ENCODE results near the gene CNIH3. TPM values are rescaled to one million over a fixed set of nuclear protein-coding genes. Genes with fewer than 3 reads are reported as not detected.

CNIH3 gene
- total RNA-seq, 1 experiment from 2014 or later, result 1.8 TPM

DNA sequence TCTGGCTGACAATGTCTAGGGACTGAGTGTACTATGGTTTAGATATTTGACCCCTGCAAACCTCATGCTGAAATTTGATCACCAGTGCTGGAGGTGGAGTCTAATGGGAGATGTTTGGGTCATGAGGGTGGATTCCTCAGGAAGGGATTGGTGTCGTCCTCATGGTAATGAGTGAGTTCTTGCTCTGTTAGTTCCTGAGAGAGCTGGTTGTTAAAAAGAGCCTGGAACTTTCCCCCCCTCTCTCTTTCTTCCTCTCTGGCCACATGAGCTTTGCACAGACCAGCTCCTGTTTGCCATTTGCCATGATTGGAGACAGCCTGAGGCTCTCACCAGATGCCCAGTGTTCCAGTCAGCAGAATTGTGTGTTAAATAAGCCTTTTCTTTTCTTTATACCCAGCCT is 36.6 kb upstream of the CNIH3 start:
- H3K27ac ChIP-seq (ENCODE audit: low read depth, low read length), result no peak overlapping the region
- no TSS peak for BruUV-seq (replicated peaks)
- peaks cover 3 to 5% of the 10 kb centered on the region in 2 experiments; a peak in 2 of 4 replicates for H3K4me1 ChIP-seq (ENCODE audit: control insufficient read depth in 1 of 2, insufficient read depth in 2 of 2, low read length in 2 of 2)
- intact Hi-C loops (cut with micrococcal nuclease), result no loop called here
- ATAC-seq (no peak), DNase-seq (ENCODE audit: low read depth, low spot score) (no peak)
- H3K4me2 ChIP-seq (ENCODE audit: low read length), result no peak overlapping the region
- no peaks in the 10 kb centered on the region for H4K20me1 ChIP-seq (ENCODE audit: insufficient read depth)
- RAD21 ChIA-PET (ENCODE audit: low non-redundant PET in 1 of 2, low total read pairs in 2 of 2, uncharacterized antibody in 2 of 2, unreplicated experiment in 2 of 2), result no interaction called here
- no peaks in the 10 kb centered on the region for H3K79me2 ChIP-seq (ENCODE audit: insufficient read depth, low read length)
- no peaks in the 10 kb centered on the region for H3K27me3 ChIP-seq (ENCODE audit: insufficient read depth, low read length)
- no peaks in the 10 kb centered on the region; the same call in 1 of the 2 replicates for H3K9me2 ChIP-seq (ENCODE audit: insufficient read depth)
- no peaks in the 10 kb centered on the region for H3K9me3 ChIP-seq (ENCODE audit: control insufficient read depth in 1 of 2, insufficient read depth in 1 of 2, low read depth in 1 of 2, low read length in 2 of 2)
- no peak overlapping the region for H3K9ac ChIP-seq (ENCODE audit: low read length)
- CTCF ChIA-PET, result no interaction called here
- POLR2A ChIA-PET, result no interaction called here
- no peak overlapping the region for H3K4me3 ChIP-seq (replicated peaks in 1 of 2; ENCODE audit: low read depth in 1 of 2, low read length in 2 of 2)
- H2AFZ ChIP-seq (ENCODE audit: low read depth, low read length, poor library complexity, severe bottlenecking), result no peak overlapping the region
- no peaks in the 10 kb centered on the region for H3K36me3 ChIP-seq (ENCODE audit: control insufficient read depth in 1 of 2, insufficient read depth in 2 of 2, low read length in 2 of 2)
- no peak for TF ChIP-seq ZNF274 (IDR thresholded peaks at IDR 0.05; ENCODE audit: low read depth, low read length)
- TF ChIP-seq EGR1 (IDR thresholded peaks at IDR 0.05; ENCODE audit: low read depth), result no peak
- no peak for TF ChIP-seq CEBPB (IDR thresholded peaks at IDR 0.05; ENCODE audit: low read depth)
- no peak for TF ChIP-seq SP1 (IDR thresholded peaks at IDR 0.05; ENCODE audit: low read depth)
- no peak for TF ChIP-seq POLR2A (IDR thresholded peaks at IDR 0.05; ENCODE audit: borderline replicate concordance, extremely low read depth, insufficient read depth, insufficient read length)
- TF ChIP-seq ZFX (IDR thresholded peaks at IDR 0.05), result no peak
- TF ChIP-seq, protein P1, sequence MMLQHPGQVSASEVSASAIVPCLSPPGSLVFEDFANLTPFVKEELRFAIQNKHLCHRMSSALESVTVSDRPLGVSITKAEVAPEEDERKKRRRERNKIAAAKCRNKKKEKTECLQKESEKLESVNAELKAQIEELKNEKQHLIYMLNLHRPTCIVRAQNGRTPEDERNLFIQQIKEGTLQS (IDR thresholded peaks at IDR 0.05), result no peak

- RAD21 ChIA-PET (ENCODE audit: low non-redundant PET in 1 of 2, low total read pairs in 2 of 2, uncharacterized antibody in 2 of 2, unreplicated experiment in 2 of 2), result no interaction called here
- intact Hi-C loops (cut with micrococcal nuclease), result no loop called here
Observed at GRCh38 chr1:224580006-224580405, 36.1 kb upstream of the CNIH3 start.

More at GRCh38 chr1:224580006-224580405, 36.1 kb upstream of the CNIH3 start:
- Histone ChIP-seq H3K9me2 (ENCODE audit: insufficient read depth) (no peaks in the 10 kb centered on the region; the same call in 1 of the 2 replicates), H3K9ac (ENCODE audit: low read length) (no peak overlapping the region), H3K9me3 (ENCODE audit: control insufficient read depth in 1 of 2, insufficient read depth in 1 of 2, low read depth in 1 of 2, low read length in 2 of 2) (no peaks in the 10 kb centered on the region), H4K20me1 (ENCODE audit: insufficient read depth) (no peaks in the 10 kb centered on the region), H3K79me2 (ENCODE audit: insufficient read depth, low read length) (no peaks in the 10 kb centered on the region), H3K27me3 (ENCODE audit: insufficient read depth, low read length) (no peaks in the 10 kb centered on the region), H3K4me1 (ENCODE audit: control insufficient read depth in 1 of 2, insufficient read depth in 2 of 2, low read length in 2 of 2) (peaks cover 3 to 5% of the 10 kb centered on the region in 2 experiments; a peak in 2 of 4 replicates), H3K4me2 (ENCODE audit: low read length) (no peak overlapping the region), H2AFZ (ENCODE audit: low read depth, low read length, poor library complexity, severe bottlenecking) (no peak overlapping the region), H3K27ac (ENCODE audit: low read depth, low read length) (no peak overlapping the region), H3K36me3 (ENCODE audit: control insufficient read depth in 1 of 2, insufficient read depth in 2 of 2, low read length in 2 of 2) (no peaks in the 10 kb centered on the region), H3K4me3 (replicated peaks in 1 of 2; ENCODE audit: low read depth in 1 of 2, low read length in 2 of 2) (no peak overlapping the region)
- CTCF ChIA-PET, result no interaction called here
- POLR2A ChIA-PET, result no interaction called here
- ATAC-seq (no peak), DNase-seq (ENCODE audit: low read depth, low spot score) (no peak)
- no peak for TF ChIP-seq POLR2AphosphoS5 (IDR thresholded peaks at IDR 0.05; ENCODE audit: low read depth, low read length)
- TF ChIP-seq ZFX (IDR thresholded peaks at IDR 0.05), result no peak
- TF ChIP-seq, protein P2, sequence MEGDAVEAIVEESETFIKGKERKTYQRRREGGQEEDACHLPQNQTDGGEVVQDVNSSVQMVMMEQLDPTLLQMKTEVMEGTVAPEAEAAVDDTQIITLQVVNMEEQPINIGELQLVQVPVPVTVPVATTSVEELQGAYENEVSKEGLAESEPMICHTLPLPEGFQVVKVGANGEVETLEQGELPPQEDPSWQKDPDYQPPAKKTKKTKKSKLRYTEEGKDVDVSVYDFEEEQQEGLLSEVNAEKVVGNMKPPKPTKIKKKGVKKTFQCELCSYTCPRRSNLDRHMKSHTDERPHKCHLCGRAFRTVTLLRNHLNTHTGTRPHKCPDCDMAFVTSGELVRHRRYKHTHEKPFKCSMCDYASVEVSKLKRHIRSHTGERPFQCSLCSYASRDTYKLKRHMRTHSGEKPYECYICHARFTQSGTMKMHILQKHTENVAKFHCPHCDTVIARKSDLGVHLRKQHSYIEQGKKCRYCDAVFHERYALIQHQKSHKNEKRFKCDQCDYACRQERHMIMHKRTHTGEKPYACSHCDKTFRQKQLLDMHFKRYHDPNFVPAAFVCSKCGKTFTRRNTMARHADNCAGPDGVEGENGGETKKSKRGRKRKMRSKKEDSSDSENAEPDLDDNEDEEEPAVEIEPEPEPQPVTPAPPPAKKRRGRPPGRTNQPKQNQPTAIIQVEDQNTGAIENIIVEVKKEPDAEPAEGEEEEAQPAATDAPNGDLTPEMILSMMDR (IDR thresholded peaks at IDR 0.05 in 2 of 3, conservative IDR thresholded peaks at IDR 0.05 in 1 of 3; ENCODE audit: borderline replicate concordance in 1 of 3, insufficient read depth in 1 of 3, low read depth in 2 of 3, low read length in 2 of 3), result no peak
- no peak for TF ChIP-seq SP1 (IDR thresholded peaks at IDR 0.05; ENCODE audit: low read depth)
- TF ChIP-seq RAD21 (IDR thresholded peaks at IDR 0.05; ENCODE audit: low read depth), result no peak
- no peak for TF ChIP-seq CBX3 (IDR thresholded peaks at IDR 0.05; ENCODE audit: low read depth)
- TF ChIP-seq ZNF274 (IDR thresholded peaks at IDR 0.05; ENCODE audit: low read depth, low read length), result no peak
- no peak for TF ChIP-seq JUND (IDR thresholded peaks at IDR 0.05)
- no peak for TF ChIP-seq SRF (IDR thresholded peaks at IDR 0.05; ENCODE audit: low read depth)
- no peak for TF ChIP-seq YY1 (IDR thresholded peaks at IDR 0.05; ENCODE audit: extremely low read depth, insufficient replicate concordance, low read depth, low read length)
- TF ChIP-seq TCF7L2 (IDR thresholded peaks at IDR 0.05; ENCODE audit: borderline replicate concordance, extremely low read depth, insufficient read depth, insufficient read length), result no peak
- no peak for TF ChIP-seq CEBPB (IDR thresholded peaks at IDR 0.05; ENCODE audit: low read depth)
- TF ChIP-seq EGR1 (IDR thresholded peaks at IDR 0.05; ENCODE audit: low read depth), result no peak
- TF ChIP-seq ELF1 (IDR thresholded peaks at IDR 0.05; ENCODE audit: borderline replicate concordance, low read depth), result no peak
- TF ChIP-seq, protein P1 (IDR thresholded peaks at IDR 0.05), result no peak
- BruUV-seq (replicated peaks), result no TSS peak

Data from HCT116 (cell line).